BJ (cell line): ENCODE data around the gene TM2D3. TPM values are rescaled to one million over a fixed set of nuclear protein-coding genes. Genes with fewer than 3 reads are reported as not detected.

Source experiments
- CTCF ChIA-PET: fragments of 350-600 bp; formaldehyde crosslinking; extraction: SDS; loops from one replicate; lab custom pipeline; 2021; ENCODE audit warnings: antibody characterized with exemption, inconsistent platforms; lab: Yijun Ruan, JAX
- POLR2A ChIA-PET: fragments of 300-600 bp; sonication (Branson Sonifier 250); formaldehyde crosslinking; extraction: SDS; loops from one replicate; lab custom pipeline; 2021; ENCODE audit warnings: antibody characterized with exemption; lab: Charles Lee
- DNase-seq: peaks from one replicate; pipeline ENCODE4 v3.0.0-alpha.2; 2011; ENCODE audit warnings: low read depth
- H3K27me3 ChIP-seq: 2 replicates; pipeline ENCODE4 v1.6.0; 2011; ENCODE audit warnings: low read length; ENCODE audit not compliant: control insufficient read depth, insufficient read depth
- H3K36me3 ChIP-seq: 2 replicates; pipeline ENCODE4 v1.5.1; 2011; ENCODE audit warnings: low read length; ENCODE audit not compliant: control insufficient read depth, insufficient read depth
- H3K4me3 ChIP-seq: 2 replicates; pipeline ENCODE4 v1.5.1; 2011; ENCODE audit warnings: low read depth, mild to moderate bottlenecking, control low read depth, low read length
- CTCF ChIP-seq: IDR thresholded peaks from 2 replicates; pipeline ENCODE4 v1.5.1; 2011; ENCODE audit warnings: low read depth, mild to moderate bottlenecking, control low read depth, inconsistent platforms, low read length, moderate library complexity; ENCODE audit not compliant: insufficient read depth
- polyA plus RNA-seq: library from polyadenylated mRNA; depleted of rRNA; stranded (reverse); fragments of >200 nt; gene quantifications from 2 replicates; pipeline ENCODE4 v1.2.3, GENCODE V29; 2011

TM2D3 gene
- polyA plus RNA-seq, 1 experiment = 34.7 TPM

DNA sequence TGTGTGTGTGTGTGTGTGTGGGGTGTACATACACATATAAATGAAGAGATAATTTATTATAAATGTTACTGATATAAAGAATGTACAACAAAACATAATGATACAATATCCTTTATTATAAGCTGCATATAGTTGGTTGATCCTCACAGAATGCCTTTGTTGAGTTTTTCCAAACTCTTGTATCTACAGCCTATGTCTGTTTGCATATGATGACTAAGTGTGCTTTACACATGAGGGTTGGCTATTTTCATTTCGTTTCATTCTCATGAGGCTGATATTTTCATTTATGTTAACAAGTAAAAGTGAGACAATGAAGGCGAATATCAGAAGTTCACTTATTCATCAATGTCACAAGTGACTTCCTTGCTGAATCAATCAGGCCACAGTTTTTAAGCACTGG lies 45.1 kb downstream of the TM2D3 start:
- POLR2A ChIA-PET = no interaction called here
- TF ChIP-seq CTCF = no peak
- DNase-seq = no peak
- CTCF ChIA-PET = no interaction called here
- Histone ChIP-seq H3K27me3 (peaks cover 2% of the 10 kb centered on the region), H3K36me3 (no peaks in the 10 kb centered on the region), H3K4me3 (no peak overlapping the region)

- no peak for DNase-seq
- H3K36me3 ChIP-seq = no peaks in the 10 kb centered on the region
- POLR2A ChIA-PET = no interaction called here
- no peak overlapping the region for H3K4me3 ChIP-seq
- no peak for TF ChIP-seq CTCF
- CTCF ChIA-PET = interaction anchor here (1.0 kb wide), 1 partner anchor 22 kb away, joined by 3 read pairs; no protein-coding TSS in a partner anchor
- H3K27me3 ChIP-seq = peaks cover 4% of the 10 kb centered on the region
These were observed 47.9 kb downstream of the TM2D3 start for GRCh38 chr15:101604124-101604874.

DNA sequence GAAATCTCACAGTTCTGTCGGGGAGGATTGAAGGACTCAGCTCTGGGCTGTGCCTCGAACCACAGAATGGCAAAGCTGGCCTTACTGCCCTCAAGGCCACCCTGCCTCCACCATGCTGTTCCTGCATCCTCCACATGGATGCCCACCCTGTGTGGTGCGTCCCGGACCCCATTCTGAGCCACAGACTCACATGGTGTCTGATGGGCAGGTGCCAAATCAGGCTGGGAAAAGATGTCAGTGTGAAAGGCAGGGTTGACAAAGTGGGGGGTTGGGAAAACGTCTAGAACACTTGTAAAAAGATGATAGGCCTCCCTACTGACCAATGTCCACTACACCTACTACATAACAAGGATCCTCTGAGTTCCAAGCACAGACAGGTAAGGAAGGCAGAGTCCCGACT lies 49.4 kb downstream of the TM2D3 start:
- ChIA-PET POLR2A (no interaction called here), CTCF (no interaction called here)
- DNase-seq = no peak
- Histone ChIP-seq H3K4me3 (no peak overlapping the region), H3K27me3 (peaks cover 3% of the 10 kb centered on the region), H3K36me3 (no peaks in the 10 kb centered on the region)
- TF ChIP-seq CTCF = no peak

- no peak for DNase-seq
- H3K36me3 ChIP-seq = no peaks in the 10 kb centered on the region
- peaks cover 3% of the 10 kb centered on the region for H3K27me3 ChIP-seq
- POLR2A ChIA-PET = no interaction called here
- CTCF ChIA-PET = interaction anchor here (0.5 to 1.3 kb wide), 2 partner anchors 42 to 89 kb away, joined by 3 read pairs; no protein-coding TSS in a partner anchor
- no peak overlapping the region for H3K4me3 ChIP-seq
- TF ChIP-seq CTCF = no peak
These were observed 52.1 kb downstream of the TM2D3 start for GRCh38 chr15:101600035-101600434.

- Histone ChIP-seq H3K36me3 (no peaks in the 10 kb centered on the region), H3K27me3 (peaks cover 3% of the 10 kb centered on the region), H3K4me3 (no peak overlapping the region)
- CTCF ChIA-PET = interaction anchor here (1.3 kb wide), 1 partner anchor 43 kb away, joined by 3 read pairs; no protein-coding TSS in a partner anchor
- no peak for TF ChIP-seq CTCF
- POLR2A ChIA-PET = no interaction called here
- no peak for DNase-seq
These were observed 53.1 kb downstream of the TM2D3 start for GRCh38 chr15:101599091-101599490.
